Activated T-helper 17 cell treated with anti-CD3 and anti-CD28 coated beads, Interleukin-2, amount 50 U/mL, for 72 hours (primary cell): ENCODE data around the gene GULP1. TPM values are rescaled to one million over a fixed set of nuclear protein-coding genes. Genes with fewer than 3 reads are reported as not detected.
"Not testable (repeated sequence)": the region's sequence is repeated elsewhere in the genome, so short reads cannot be mapped to it uniquely, and the experiment has no call there.

ENCODE experiments used
- ATAC-seq: fragments of 150-1000 bp; cut with Tn5 transposase; replicated peaks from 2 replicates; pipeline ENCODE4 v1.10.0; 2021; ENCODE audit warnings: mild to moderate bottlenecking, moderate library complexity
- H3K27ac Mint-ChIP-seq: one replicate; pipeline ENCODE4 v1.8.0; 2022; ENCODE audit warnings: mixed read lengths
- H3K27me3 Mint-ChIP-seq: one replicate; pipeline ENCODE4 v1.8.0; 2022; ENCODE audit warnings: mixed read lengths
- H3K36me3 Mint-ChIP-seq: one replicate; pipeline ENCODE4 v1.8.0; 2022; ENCODE audit warnings: low read depth, mild to moderate bottlenecking, mixed read lengths
- H3K4me1 Mint-ChIP-seq: one replicate; pipeline ENCODE4 v1.8.0; 2022; ENCODE audit warnings: mixed read lengths
- H3K4me3 Mint-ChIP-seq: one replicate; pipeline ENCODE4 v1.8.0; 2022; ENCODE audit warnings: mild to moderate bottlenecking, mixed read lengths
- H3K9me3 Mint-ChIP-seq: one replicate; pipeline ENCODE4 v1.8.0; 2022; ENCODE audit warnings: mixed read lengths
- total RNA-seq, 2 donors: library from RNA; stranded (reverse); gene quantifications; one replicate each; pipeline ENCODE4 v1.2.3, GENCODE V29; 2022

GULP1 gene
- total RNA-seq, 2 donors from 2014 or later, result not detected

DNA sequence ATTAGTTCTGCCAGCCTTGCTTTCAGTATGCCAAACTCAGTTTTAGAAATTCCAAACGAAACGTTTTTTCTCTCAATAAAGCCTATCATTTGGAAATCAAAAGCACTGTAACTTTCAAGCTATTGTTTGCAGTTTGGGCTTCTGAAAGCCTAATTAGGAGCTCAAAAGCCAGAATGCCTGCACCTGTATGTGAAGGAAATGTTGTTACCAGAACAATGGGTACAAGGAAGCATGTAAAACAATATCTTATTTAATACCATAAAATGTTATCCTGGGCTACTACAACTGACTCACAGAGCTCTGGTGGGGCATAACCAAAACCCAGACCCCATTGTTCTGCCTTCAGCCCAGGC, 12.6 kb upstream of the GULP1 start:
- no peak overlapping the region for H3K27ac Mint-ChIP-seq

GRCh38 chr2:188280811-188281222, 10.9 kb upstream of the GULP1 start:
- H3K27me3 Mint-ChIP-seq, result no peaks in the 10 kb centered on the region
- H3K27ac Mint-ChIP-seq, result no peak overlapping the region
- no peaks in the 10 kb centered on the region for H3K4me1 Mint-ChIP-seq
- no peak for ATAC-seq
- no peaks in the 10 kb centered on the region for H3K36me3 Mint-ChIP-seq
- no peak overlapping the region for H3K4me3 Mint-ChIP-seq
- H3K9me3 Mint-ChIP-seq, result no peaks in the 10 kb centered on the region

More for the DNA sequence above, 12.6 kb upstream of the GULP1 start:
- no peak for ATAC-seq
- H3K9me3 Mint-ChIP-seq, result no peaks in the 10 kb centered on the region
- H3K27me3 Mint-ChIP-seq, result no peaks in the 10 kb centered on the region
- H3K4me3 Mint-ChIP-seq, result no peak overlapping the region
- no peaks in the 10 kb centered on the region for H3K36me3 Mint-ChIP-seq
- no peaks in the 10 kb centered on the region for H3K4me1 Mint-ChIP-seq

GRCh38 chr2:188282907-188283306, 8.8 kb upstream of the GULP1 start:
- H3K27me3 Mint-ChIP-seq, result no peaks in the 10 kb centered on the region
- H3K4me1 Mint-ChIP-seq, result no peaks in the 10 kb centered on the region
- no peak for ATAC-seq
- no peaks in the 10 kb centered on the region for H3K36me3 Mint-ChIP-seq
- no peaks in the 10 kb centered on the region for H3K9me3 Mint-ChIP-seq
- no peak overlapping the region for H3K27ac Mint-ChIP-seq
- no peak overlapping the region for H3K4me3 Mint-ChIP-seq

DNA sequence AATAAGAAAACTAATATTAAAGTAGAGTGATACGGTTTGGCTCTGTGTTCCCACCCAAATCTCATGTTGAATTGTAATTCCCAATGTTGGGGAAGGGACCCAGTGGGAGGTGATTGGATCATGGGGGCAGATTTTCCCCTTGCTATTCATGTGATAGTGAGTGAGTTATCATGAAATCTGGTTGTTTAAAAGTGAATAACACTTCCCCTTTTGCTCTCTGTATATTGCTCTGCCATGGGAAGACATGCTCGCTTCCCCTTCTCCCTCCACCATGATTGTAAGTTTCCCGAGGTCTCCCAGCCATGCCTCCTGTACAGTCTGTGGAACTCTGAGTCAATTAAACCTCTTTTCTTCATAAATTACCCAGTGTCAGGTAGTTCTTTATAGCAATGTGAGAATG, 7.4 kb upstream of the GULP1 start:
- not testable (repeated sequence) for ATAC-seq, H3K4me3 Mint-ChIP-seq

DNA sequence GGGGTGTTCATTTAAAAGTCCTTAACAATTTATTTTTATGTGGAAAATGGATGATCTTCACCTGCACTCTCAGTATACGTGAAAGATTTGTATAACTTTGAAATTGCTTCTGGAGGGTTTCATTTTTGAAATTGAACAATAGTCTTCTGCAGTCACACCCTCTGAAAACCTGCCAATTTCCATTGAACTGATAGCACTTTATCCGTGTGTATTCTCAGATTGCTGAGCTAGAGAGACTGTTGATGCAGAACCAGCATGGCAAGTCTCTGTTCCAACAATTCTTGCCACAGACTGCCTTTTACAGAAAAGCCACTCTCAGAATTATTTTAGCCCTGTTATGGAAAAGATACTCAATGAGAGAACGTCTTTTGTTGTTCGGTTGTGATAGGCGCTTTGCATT, 6.6 kb upstream of the GULP1 start:
- H3K4me3 Mint-ChIP-seq, result no peak overlapping the region
- no peaks in the 10 kb centered on the region for H3K36me3 Mint-ChIP-seq
- H3K4me1 Mint-ChIP-seq, result no peaks in the 10 kb centered on the region
- H3K9me3 Mint-ChIP-seq, result no peaks in the 10 kb centered on the region
- no peak for ATAC-seq
- no peak overlapping the region for H3K27ac Mint-ChIP-seq
- H3K27me3 Mint-ChIP-seq, result no peaks in the 10 kb centered on the region

More for the DNA sequence above, 7.4 kb upstream of the GULP1 start:
- H3K36me3 Mint-ChIP-seq, H3K4me1 Mint-ChIP-seq, H3K27me3 Mint-ChIP-seq, H3K9me3 Mint-ChIP-seq, H3K27ac Mint-ChIP-seq: not testable (repeated sequence)

DNA sequence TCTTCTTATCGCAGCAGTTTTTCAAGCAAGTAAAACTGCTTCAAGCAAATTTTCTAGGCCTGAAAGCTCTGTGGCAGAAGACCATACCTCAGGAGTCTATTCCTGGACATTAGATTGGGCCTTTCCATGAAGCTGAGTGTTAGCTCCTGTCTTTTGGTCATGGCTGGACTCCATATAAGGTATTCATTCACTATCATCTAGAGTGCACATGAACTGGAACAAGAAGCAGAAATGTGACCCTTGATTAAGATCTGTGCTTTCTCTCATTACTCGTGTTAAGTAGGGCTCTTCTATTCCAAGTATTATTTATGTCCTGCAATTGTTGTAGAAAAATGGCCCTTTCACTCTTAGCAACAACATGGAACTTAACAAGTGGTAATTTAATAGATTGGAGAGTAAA, 5.9 kb upstream of the GULP1 start:
- no peaks in the 10 kb centered on the region for H3K36me3 Mint-ChIP-seq
- H3K9me3 Mint-ChIP-seq, result no peaks in the 10 kb centered on the region
- H3K4me1 Mint-ChIP-seq, result no peaks in the 10 kb centered on the region
- no peak overlapping the region for H3K27ac Mint-ChIP-seq
- no peaks in the 10 kb centered on the region for H3K27me3 Mint-ChIP-seq
- no peak overlapping the region for H3K4me3 Mint-ChIP-seq
- no peak for ATAC-seq

DNA sequence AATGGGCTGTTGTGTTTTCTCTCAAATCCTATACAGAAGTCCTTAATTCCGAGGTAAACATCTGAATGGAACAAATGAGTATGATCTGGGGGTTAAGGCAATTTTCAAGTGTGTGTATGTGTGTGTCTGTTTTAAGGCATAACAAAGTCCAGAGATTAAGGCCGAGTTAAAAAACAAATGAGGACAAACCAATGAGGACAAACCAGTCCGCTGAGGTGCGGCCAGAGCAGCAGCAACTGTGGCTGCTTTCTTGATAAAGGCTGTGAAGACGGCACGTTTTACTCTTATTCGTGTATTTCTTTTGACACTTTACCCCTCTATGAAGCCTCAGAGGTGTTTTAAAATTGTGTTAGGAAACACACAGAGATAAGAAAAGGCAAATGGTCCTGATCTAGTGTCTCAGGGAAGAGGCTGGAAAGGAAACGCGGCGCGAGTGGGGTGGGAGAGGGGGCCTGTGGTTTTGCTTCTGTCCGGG, 495 bp upstream of the GULP1 start:
- Mint-ChIP-seq H3K4me3 (peak overlapping the region; percentile 48), H3K4me1 (peaks cover 4% of the 10 kb centered on the region), H3K27me3 (peaks cover 29% of the 10 kb centered on the region), H3K27ac (no peak overlapping the region), H3K36me3 (no peaks in the 10 kb centered on the region), H3K9me3 (no peaks in the 10 kb centered on the region)
- ATAC-seq, result no peak

DNA sequence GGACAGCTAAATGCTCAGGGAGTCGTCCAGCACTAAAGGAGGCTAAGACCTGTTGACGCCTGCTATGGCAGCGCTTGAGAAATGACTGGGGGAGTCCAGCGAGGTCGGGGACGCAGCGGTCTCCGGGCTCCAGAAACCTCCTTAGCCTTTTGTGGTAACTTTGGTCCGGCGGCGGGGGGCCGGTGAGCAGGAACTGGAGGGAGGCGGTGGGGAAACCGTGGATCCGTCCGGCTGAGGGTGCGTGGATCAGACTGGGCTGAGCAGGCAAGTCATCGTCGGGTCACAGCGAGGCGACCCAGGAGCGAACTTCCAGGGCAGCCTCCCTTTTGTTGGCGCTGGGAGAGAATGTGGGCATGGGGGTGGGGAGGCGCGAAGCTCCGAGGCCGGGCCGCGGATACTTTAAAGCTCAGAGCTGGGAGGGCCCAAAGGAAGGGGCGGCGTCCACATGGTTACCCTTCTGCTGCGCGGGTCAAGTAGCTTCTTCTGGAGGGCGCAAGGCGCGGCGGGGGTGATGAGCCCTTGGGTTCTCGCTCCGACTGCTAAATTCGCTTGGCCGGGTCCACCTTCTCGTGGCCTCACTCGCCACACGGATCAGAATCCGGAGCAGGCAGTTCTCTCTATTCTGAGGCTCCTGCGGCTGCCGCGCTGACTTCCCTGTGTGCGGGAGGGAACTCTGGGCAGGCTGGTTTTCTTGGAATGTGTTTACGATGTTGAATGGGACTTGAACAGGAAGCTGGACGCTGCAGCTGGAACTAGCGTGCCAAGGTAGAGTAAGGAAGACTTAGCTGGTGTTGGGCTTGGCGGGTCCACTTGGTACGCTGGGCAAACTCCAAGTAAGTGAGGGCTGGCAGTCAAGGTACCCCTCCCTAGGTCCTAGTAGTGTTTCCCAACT, 920 bp downstream of the GULP1 start:
- H3K9me3 Mint-ChIP-seq, result no peaks in the 10 kb centered on the region
- peaks cover 29% of the 10 kb centered on the region for H3K27me3 Mint-ChIP-seq
- no peak overlapping the region for H3K27ac Mint-ChIP-seq
- peaks cover 4% of the 10 kb centered on the region for H3K4me1 Mint-ChIP-seq
- H3K36me3 Mint-ChIP-seq, result no peaks in the 10 kb centered on the region
- ATAC-seq, result no peak
- H3K4me3 Mint-ChIP-seq, result peak overlapping the region; percentile 40

GRCh38 chr2:188293601-188294351, 2.1 kb downstream of the GULP1 start:
- Mint-ChIP-seq H3K36me3 (no peaks in the 10 kb centered on the region), H3K4me3 (no peak overlapping the region), H3K27ac (no peak overlapping the region), H3K9me3 (no peaks in the 10 kb centered on the region), H3K27me3 (peaks cover 29% of the 10 kb centered on the region), H3K4me1 (peaks cover 4% of the 10 kb centered on the region)
- no peak for ATAC-seq

GRCh38 chr2:188294352-188294926, 2.8 kb downstream of the GULP1 start:
- Mint-ChIP-seq H3K4me3 (no peak overlapping the region), H3K4me1 (peaks cover 4% of the 10 kb centered on the region), H3K9me3 (no peaks in the 10 kb centered on the region), H3K27me3 (peaks cover 29% of the 10 kb centered on the region), H3K36me3 (no peaks in the 10 kb centered on the region), H3K27ac (no peak overlapping the region)
- ATAC-seq, result no peak

- H3K4me3 Mint-ChIP-seq, result no peak overlapping the region
- no peak for ATAC-seq
- H3K9me3 Mint-ChIP-seq, result no peaks in the 10 kb centered on the region
- peaks cover 4% of the 10 kb centered on the region for H3K4me1 Mint-ChIP-seq
- H3K27me3 Mint-ChIP-seq, result peaks cover 29% of the 10 kb centered on the region
- no peaks in the 10 kb centered on the region for H3K36me3 Mint-ChIP-seq
- H3K27ac Mint-ChIP-seq, result no peak overlapping the region
Measured at GRCh38 chr2:188295067-188295685, 3.5 kb downstream of the GULP1 start.

GRCh38 chr2:188297978-188298377, 6.3 kb downstream of the GULP1 start:
- Mint-ChIP-seq H3K4me1 (no peaks in the 10 kb centered on the region), H3K9me3 (no peaks in the 10 kb centered on the region), H3K36me3 (no peaks in the 10 kb centered on the region), H3K4me3 (no peak overlapping the region), H3K27me3 (peaks cover 16% of the 10 kb centered on the region), H3K27ac (no peak overlapping the region)
- ATAC-seq, result no peak

DNA sequence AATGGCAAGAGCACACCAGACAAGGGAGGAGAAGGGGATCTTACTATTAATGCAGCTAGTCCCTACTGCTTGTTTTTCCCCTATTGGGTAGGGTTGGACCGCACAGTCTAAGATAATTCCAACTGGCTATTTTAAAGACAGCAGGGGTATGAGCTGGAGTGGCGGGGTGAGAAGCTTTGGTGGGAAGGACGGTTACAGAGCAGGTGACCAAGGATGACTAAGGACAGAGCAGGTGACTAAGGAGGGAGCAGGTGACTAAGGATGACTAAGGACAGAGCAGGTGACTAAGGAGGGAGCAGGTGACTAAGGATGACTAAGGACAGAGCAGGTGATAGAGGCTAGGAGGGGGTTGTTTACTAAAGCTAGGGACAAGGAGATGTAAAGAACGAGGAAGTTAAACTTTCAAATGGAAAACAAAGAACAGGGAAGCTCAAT, 7.3 kb downstream of the GULP1 start:
- not testable (repeated sequence) for H3K4me3 Mint-ChIP-seq, H3K9me3 Mint-ChIP-seq, H3K4me1 Mint-ChIP-seq, H3K27ac Mint-ChIP-seq, H3K36me3 Mint-ChIP-seq
- H3K27me3 Mint-ChIP-seq, result peaks cover 12% of the 10 kb centered on the region
- ATAC-seq, result peak; percentile 76

GRCh38 chr2:188303363-188304031, 11.8 kb downstream of the GULP1 start:
- Mint-ChIP-seq H3K27me3 (peaks cover 7% of the 10 kb centered on the region), H3K27ac (no peak overlapping the region), H3K36me3 (no peaks in the 10 kb centered on the region), H3K4me1 (no peaks in the 10 kb centered on the region), H3K4me3 (no peak overlapping the region), H3K9me3 (no peaks in the 10 kb centered on the region)
- no peak for ATAC-seq
